ENCODE results near the gene DCPS. TPM values are rescaled to one million over a fixed set of nuclear protein-coding genes. Genes with fewer than 3 reads are reported as not detected.

Gene DCPS
- total RNA-seq, 1 donor, result 8.3 TPM

DNA sequence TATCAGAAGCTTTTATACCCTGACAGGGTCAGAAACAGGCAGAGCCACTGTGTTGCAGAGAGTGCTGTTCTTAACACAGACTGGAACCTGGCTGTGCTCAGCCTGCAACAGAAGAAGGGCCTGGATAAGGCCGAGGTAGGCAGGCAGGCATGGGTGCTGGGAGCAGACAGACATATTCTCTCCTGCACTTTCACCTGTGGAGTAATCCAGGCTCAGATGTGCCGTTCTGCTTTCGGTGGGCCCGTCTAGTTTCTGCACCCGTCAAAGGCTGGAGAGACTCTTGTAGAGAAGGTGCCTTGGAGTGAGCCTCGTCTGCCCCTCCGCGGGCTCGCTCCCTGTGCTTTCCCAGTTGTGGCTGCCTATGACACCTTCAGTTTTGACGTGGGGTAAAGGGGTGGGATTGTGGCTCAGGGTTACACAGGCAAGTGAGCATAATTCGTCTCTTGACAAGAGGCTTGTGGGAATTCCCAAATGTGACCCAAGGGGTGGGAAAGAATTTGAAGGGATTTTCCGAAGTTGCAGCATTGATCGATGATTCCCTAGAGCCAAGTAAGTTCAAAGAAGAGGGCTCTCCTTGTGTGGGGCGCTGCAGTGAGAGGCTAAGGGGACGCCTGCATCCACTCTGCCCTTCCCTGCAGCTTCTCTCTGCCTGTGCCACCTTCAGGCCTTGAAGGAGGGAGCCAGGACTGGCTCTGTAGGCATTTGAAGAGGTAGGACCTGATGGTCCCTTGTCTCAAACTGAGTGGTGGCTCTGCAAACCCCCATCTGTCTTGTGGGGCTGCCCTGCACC, 35.4 kb downstream of the DCPS start:
- Histone ChIP-seq H3K9me3 (ENCODE audit: low read depth, low read length) (no peaks in the 10 kb centered on the region), H3K4me2 (ENCODE audit: insufficient read depth, low read length) (no peak overlapping the region), H4K20me1 (ENCODE audit: insufficient read depth, low read length) (peaks cover 3% of the 10 kb centered on the region), H3K4me3 (ENCODE audit: insufficient read depth, low read length) (no peak overlapping the region), H3K27ac (ENCODE audit: low read depth, low read length) (no peak overlapping the region), H2AFZ (ENCODE audit: low read length) (no peak overlapping the region), H3K27me3 (ENCODE audit: insufficient read depth, low read length) (no peaks in the 10 kb centered on the region), H3K4me1 (ENCODE audit: insufficient read depth, low read length) (peaks cover 27% of the 10 kb centered on the region), H3K79me2 (ENCODE audit: insufficient read depth, low read length) (no peaks in the 10 kb centered on the region), H3K36me3 (ENCODE audit: insufficient read depth, low read length) (no peaks in the 10 kb centered on the region)
- TF ChIP-seq, protein P1, sequence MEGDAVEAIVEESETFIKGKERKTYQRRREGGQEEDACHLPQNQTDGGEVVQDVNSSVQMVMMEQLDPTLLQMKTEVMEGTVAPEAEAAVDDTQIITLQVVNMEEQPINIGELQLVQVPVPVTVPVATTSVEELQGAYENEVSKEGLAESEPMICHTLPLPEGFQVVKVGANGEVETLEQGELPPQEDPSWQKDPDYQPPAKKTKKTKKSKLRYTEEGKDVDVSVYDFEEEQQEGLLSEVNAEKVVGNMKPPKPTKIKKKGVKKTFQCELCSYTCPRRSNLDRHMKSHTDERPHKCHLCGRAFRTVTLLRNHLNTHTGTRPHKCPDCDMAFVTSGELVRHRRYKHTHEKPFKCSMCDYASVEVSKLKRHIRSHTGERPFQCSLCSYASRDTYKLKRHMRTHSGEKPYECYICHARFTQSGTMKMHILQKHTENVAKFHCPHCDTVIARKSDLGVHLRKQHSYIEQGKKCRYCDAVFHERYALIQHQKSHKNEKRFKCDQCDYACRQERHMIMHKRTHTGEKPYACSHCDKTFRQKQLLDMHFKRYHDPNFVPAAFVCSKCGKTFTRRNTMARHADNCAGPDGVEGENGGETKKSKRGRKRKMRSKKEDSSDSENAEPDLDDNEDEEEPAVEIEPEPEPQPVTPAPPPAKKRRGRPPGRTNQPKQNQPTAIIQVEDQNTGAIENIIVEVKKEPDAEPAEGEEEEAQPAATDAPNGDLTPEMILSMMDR (IDR thresholded peaks at IDR 0.05; ENCODE audit: extremely low read depth, low read depth, low read length), result no peak
- DNase-seq (ENCODE audit: insufficient read length, low spot score, missing footprints), result no peak

DNA sequence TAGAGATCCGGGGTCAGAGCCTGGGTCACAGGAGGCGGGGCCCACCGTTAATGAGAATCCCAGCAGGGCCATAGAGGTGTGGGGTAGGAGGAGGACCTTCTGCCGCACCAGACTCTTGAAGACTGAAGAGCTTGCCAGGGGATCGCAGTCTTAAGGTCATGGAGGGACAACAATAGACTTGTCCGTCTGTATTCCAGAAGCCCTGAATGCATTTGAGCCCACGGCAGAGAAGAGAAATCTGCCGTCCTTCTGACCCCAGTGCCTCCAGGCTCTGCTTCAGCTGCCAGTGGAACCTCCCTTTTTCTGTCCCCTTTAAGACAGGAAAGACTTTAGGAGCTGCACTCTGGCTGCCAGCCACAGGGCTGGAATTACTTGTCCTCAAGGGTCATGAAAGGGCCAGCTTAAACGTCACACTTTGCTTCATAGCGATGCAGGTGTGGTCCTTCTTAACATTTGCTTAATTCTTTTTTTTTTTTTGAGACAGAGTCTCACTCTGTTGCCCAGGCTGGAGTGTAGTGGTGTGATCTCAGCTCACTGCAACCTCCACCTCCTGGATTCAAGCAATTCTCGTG, 36.1 kb downstream of the DCPS start:
- H3K4me2 ChIP-seq (ENCODE audit: insufficient read depth, low read length), result no peak overlapping the region
- no peaks in the 10 kb centered on the region for H3K36me3 ChIP-seq (ENCODE audit: insufficient read depth, low read length)
- DNase-seq (ENCODE audit: insufficient read length, low spot score, missing footprints), result no peak
- H3K79me2 ChIP-seq (ENCODE audit: insufficient read depth, low read length), result no peaks in the 10 kb centered on the region
- no peaks in the 10 kb centered on the region for H3K27me3 ChIP-seq (ENCODE audit: insufficient read depth, low read length)
- H3K27ac ChIP-seq (ENCODE audit: low read depth, low read length), result no peak overlapping the region
- no peaks in the 10 kb centered on the region for H3K9me3 ChIP-seq (ENCODE audit: low read depth, low read length)
- H3K4me3 ChIP-seq (ENCODE audit: insufficient read depth, low read length), result no peak overlapping the region
- H4K20me1 ChIP-seq (ENCODE audit: insufficient read depth, low read length), result peaks cover 3% of the 10 kb centered on the region
- H2AFZ ChIP-seq (ENCODE audit: low read length), result no peak overlapping the region
- peaks cover 21% of the 10 kb centered on the region for H3K4me1 ChIP-seq (ENCODE audit: insufficient read depth, low read length)
- TF ChIP-seq, protein P1 (IDR thresholded peaks at IDR 0.05; ENCODE audit: extremely low read depth, low read depth, low read length), result no peak

DNA sequence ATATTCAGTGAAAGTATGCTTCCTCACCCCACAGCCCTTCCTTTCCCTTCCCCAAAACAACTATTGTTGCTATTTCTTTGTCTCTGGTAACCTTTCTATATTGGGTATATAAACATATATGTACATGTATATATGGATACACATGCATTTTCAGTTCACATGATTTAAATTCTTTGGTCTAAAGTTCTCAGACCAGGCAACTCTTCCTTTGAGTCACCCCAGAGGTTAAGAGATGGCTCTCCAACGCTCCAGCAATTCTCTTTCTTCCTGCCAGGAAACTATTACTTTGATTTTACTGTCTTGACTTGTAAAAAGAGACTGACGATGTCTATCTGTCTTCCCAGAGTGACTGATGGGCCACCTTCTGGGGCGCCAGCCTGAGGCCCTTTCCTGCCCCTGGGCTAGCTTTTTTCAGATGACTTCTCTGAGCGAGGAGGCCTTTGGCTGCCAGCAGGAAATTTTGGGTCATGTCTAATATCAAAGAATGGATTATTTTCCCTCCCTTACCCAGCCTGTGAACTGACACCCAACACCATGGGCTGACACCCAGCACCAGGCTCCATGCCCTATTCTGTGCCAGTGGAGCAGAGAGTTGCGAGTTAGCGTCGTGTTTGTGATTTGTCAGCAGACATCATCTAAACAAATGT, 37.2 kb downstream of the DCPS start:
- TF ChIP-seq, protein P1 (IDR thresholded peaks at IDR 0.05; ENCODE audit: extremely low read depth, low read depth, low read length), result no peak
- Histone ChIP-seq H3K4me3 (ENCODE audit: insufficient read depth, low read length) (no peak overlapping the region), H3K27ac (ENCODE audit: low read depth, low read length) (no peak overlapping the region)

DNA sequence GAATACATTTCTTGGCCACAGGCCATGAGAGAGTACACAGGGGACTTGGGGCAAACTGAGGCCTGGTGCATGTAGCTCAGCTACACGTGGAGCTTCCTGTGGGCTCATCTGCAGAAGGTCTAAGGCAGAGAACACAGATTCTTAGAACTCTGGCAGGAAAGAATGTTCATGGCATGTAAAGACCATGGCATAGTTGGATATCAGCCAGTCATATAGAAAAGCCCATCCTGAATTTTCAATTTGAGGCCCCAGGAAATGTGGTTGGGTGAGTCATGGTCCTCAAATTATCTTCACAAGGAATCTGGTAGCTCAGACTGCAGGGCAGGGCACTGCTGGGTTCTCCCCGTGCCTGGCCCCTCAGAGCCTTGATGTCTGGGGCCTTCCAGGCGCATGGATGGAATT, 37.9 kb downstream of the DCPS start:
- Histone ChIP-seq H3K4me1 (ENCODE audit: insufficient read depth, low read length) (peaks cover 19% of the 10 kb centered on the region), H4K20me1 (ENCODE audit: insufficient read depth, low read length) (peaks cover 6% of the 10 kb centered on the region), H3K9me3 (ENCODE audit: low read depth, low read length) (no peaks in the 10 kb centered on the region), H3K4me2 (ENCODE audit: insufficient read depth, low read length) (peak overlapping the region; percentile 20), H3K79me2 (ENCODE audit: insufficient read depth, low read length) (no peaks in the 10 kb centered on the region), H3K27ac (ENCODE audit: low read depth, low read length) (peak overlapping the region; percentile 31), H3K27me3 (ENCODE audit: insufficient read depth, low read length) (no peaks in the 10 kb centered on the region), H3K36me3 (ENCODE audit: insufficient read depth, low read length) (no peaks in the 10 kb centered on the region), H3K4me3 (ENCODE audit: insufficient read depth, low read length) (no peak overlapping the region), H2AFZ (ENCODE audit: low read length) (no peak overlapping the region)
- peak; percentile 87 for DNase-seq (ENCODE audit: insufficient read length, low spot score, missing footprints)
- TF ChIP-seq, protein P1 (IDR thresholded peaks at IDR 0.05; ENCODE audit: extremely low read depth, low read depth, low read length), result no peak

More for the DNA sequence above, 37.2 kb downstream of the DCPS start:
- Histone ChIP-seq H3K4me1 (ENCODE audit: insufficient read depth, low read length) (peaks cover 18% of the 10 kb centered on the region), H4K20me1 (ENCODE audit: insufficient read depth, low read length) (peaks cover 3% of the 10 kb centered on the region), H3K27me3 (ENCODE audit: insufficient read depth, low read length) (no peaks in the 10 kb centered on the region), H3K36me3 (ENCODE audit: insufficient read depth, low read length) (no peaks in the 10 kb centered on the region), H3K4me2 (ENCODE audit: insufficient read depth, low read length) (no peak overlapping the region), H2AFZ (ENCODE audit: low read length) (no peak overlapping the region), H3K9me3 (ENCODE audit: low read depth, low read length) (no peaks in the 10 kb centered on the region), H3K79me2 (ENCODE audit: insufficient read depth, low read length) (no peaks in the 10 kb centered on the region)
- no peak for DNase-seq (ENCODE audit: insufficient read length, low spot score, missing footprints)

Data from osteoblast (primary cell).